GM19395 (cell line): ENCODE measurements around the gene CA9.

Experiments used
- ATAC-seq: cut with Tn5 transposase; IDR thresholded peaks from one replicate; pipeline ENCODE4 v1.9.1; 2021; ENCODE audit warnings: mild to moderate bottlenecking, moderate library complexity; ENCODE audit not compliant: unreplicated experiment

Gene CA9

DNA sequence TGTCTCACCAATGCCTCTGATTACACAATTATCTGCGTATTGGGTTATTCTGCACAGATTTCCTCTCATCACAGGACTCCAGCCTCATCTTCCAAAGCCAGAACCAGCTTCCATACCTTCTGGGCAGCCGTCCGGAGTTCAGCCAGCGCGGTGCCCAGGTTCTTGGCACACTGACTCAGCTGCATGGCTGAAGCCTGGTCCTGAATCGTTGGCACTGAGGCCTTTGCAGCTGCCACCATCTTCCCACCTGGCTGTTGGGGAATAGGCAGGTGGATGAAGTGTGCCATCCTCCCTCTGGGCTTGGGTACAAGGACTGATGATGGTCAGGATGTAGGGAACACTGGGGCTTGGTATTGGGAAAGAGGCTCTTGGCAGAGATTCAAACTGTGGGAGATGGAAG lies 40.4 kb downstream of the CA9 start:
- ATAC-seq: no peak

DNA sequence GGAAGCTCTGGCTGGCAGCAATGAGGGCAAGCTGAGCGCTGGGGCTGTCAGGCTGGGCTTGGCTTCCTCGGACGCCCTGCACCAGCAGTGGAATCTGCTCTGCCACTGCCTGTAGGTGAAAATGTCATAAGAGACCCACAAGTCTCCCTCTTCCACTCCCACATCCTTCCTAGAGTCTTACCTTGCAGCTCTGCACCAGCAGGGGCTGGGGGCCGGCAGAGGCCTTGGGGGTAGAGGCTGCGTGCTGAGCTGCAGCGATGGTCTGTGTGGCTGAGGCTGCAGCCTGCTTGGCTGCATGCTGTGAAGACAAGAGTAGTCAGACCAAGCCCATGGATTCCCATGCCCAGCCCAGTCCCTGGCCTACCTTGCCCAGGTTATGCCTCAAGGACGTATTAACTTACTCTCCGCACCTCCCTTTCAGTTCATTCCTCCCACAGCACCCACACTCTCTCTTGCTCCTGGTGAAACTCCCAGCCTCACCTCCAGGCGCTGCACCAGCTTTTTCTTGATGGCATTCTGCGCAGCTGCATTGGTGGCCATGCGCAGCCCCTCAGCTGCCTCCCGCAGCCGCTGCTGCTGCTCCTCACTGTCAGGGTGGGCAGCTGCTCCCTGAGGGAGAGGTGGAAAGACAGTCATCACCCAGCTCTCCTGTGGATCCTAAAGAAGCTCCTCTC lies 41.0 kb downstream of the CA9 start:
- ATAC-seq: no peak

DNA sequence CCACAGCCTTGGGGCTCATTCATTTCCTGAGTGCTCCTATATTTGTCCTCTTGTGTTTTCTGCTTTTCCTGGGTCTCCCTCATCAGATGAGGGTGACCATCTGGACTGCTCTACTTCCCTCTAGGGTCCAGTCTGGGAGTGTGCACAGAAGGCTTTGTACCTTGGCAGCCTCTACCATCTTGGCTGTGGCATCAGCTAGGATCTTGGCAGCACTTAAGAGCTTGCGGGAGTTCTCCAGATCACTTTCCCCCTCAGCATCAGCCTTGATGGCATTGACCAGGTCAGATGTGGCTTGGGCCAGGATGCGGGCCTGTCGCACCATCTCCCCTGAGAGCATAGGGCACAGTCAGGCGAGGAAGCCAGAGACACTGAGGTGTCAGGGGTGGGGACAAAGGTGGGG lies 42.5 kb downstream of the CA9 start:
- ATAC-seq: no peak

DNA sequence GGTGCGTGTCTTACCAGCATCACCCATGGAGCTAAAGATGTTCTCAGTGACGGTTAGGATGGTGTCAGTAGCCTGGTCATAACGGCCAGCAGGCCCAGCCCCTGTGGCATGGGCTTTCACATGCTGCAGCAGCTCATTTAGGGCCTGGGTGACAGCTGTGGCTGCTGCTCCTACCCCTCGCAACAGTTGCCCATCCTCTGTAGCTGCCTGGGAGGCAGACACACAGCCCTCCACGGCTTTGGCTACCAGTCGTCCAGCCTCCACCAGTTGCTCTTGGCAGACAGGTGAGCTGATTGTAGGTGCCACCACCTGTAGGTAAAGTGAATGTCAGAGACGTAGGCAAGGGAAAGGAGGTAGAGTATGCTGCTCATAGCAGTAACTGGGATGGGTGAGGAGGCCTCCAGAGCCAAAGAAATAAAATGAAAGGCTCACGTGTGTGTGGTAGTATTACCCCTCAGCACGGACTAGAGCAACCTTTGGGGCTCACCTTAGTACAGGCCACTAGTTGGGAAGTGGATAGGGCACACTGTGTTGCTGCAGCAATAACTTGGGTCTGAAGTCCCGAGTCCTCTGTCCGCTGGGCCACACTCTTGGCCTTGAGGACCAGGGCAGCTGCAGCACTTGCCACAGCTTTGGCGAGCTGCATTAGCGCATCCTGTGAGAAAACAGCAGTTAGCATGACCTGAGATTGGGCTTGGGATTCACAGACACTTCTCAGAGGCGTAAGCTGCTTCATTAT lies 43.6 kb downstream of the CA9 start:
- no peak for ATAC-seq

DNA sequence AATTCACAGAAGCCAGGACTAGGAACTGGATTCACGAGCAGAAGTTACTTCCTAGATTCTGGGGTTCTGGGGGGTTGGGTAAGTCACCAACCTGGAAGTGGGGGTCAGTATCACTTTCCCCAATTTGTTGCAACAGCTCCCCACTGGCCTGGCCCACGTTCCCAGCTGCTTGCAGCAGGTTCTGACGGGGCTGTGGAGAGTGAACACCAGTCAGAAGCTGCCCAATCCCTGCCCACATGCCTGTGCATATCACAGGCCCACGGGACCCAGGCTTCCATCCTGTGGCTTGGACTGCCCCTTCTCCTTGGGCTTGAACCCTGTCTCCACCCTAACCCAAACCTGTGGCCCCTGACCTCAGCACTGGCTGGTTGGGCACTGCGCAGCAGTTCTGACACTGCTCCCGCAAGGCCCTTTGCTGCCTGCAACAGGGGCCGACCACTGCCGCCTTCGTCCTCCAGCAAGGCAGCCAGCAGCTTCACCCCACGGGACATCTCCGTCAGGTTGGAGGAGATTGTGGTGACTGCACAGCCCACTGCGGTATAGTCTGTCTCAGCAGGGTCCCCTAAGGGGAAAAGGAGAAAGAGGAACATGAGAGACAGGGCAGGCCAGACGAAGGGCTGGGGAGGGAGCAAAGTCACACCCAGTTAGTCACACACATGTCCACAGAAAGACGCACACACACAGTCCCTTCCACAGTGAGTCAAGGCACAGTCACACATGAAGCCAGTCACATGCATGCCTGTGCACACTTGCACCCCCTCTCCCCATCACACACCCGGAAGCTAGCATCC lies 45.2 kb downstream of the CA9 start:
- ATAC-seq: no peak

DNA sequence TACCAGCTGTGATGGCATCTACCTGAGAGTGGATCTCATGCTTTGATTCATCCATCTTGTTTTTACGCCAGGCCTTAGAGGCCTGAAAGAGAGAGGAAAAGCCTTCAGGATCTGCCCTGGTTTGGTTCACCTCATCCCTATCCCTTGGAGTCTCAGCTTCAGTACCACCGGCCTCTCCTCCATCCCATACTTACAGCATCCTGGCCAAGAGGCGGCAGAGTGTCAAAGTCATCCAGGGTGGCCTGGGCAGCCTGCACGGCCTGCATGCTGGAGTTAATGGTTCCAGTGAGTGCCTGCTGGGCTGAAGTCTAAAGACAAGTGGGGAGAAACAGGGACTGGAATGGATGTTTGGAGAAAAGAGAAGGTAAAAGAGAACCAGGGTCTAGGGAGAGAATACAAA lies 45.8 kb downstream of the CA9 start:
- ATAC-seq: no peak

DNA sequence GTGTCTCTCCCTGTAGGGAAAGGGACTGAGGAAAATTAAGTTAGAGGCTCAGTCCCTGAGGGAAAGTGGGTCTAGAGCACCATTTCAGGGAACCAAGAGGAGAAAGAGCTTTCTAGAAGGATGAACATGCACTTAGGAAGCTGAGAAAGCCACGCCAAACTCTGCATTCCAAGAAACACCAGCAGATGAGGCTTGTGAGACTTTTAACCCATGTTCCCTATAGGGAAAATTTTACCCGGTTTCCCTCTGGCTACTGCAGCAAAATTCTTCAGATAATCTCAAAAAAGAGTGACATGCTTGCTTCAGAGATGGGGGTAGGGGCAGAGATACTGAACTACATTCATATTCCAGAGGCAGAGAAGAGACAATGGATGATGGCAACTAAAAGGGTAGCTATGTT lies 49.7 kb downstream of the CA9 start:
- ATAC-seq: no peak

DNA sequence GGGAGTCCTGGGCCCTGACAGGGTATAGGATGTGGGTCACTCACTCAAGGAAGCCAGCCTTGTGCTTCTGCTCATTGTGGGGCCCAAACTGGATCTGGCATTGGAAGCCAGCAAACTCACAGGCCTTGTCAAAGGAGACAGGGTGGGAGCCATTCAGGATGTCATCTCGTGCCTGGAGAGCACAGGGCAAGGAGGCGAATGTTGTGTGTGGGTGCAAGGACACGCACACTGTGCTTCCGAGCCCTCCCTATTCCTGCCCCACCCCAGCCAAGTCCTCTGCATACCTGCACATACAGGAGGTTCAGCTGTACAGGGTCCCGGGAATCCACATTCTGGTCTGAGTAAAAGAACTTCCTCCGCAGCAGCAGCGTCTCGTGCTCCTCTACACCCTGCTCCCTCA lies 50.2 kb downstream of the CA9 start:
- no peak for ATAC-seq

DNA sequence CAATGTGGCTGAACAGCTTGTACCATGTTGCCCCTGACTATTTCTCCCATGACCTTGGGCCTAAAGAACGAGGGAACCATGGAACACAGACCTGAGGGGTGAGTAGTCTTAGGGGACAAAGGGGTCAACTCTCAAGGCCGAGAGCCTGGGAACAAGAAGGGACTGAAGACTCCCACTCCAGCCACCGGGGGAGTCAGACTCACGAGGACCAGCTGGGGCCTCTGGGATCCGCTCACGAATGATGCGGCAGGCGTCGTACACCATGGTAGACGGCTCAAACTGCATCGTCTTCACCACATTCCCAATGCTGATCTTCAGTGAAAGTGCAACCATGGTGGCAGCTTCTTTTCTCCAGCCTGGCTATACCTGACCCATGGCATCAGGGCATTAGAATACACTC lies 51.6 kb downstream of the CA9 start:
- no peak for ATAC-seq

DNA sequence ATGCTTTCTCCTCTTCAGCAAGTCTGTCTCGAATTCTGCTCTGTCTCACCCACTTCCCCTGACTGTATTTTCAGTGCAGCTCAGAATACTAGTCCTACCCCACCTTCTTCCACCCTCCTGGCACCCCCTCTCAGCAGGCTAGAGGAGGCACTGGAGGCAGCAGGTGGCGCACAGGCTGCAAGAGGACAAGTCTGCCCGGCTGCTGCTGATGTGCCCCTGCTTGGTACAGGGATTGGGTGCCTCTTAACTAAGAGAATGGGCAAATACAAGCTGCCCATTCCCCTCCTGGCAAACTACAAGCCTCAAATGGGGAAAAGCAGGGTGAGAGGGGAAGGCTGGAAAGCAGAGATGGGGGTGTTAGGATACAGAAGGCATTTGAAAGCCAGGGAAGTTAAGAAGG lies 53.2 kb downstream of the CA9 start:
- no peak for ATAC-seq

DNA sequence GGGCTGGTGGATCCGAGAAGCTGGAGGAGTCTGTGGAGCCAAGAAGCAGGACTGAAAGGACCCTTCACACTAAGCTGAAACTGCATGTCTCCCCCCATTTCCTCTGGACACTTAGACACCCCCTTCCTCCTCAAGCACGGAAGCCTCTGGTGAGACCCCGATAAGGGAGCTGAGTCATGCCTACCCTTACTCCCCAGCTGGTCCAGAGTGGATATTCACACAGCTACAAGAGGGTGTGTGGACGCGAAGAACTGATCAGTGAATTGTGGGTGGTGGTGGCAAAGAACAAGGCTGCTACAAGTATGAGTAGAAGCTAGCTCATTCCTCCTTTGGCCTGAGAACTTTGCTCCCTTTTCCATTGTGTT lies 53.9 kb downstream of the CA9 start:
- ATAC-seq: no peak

DNA sequence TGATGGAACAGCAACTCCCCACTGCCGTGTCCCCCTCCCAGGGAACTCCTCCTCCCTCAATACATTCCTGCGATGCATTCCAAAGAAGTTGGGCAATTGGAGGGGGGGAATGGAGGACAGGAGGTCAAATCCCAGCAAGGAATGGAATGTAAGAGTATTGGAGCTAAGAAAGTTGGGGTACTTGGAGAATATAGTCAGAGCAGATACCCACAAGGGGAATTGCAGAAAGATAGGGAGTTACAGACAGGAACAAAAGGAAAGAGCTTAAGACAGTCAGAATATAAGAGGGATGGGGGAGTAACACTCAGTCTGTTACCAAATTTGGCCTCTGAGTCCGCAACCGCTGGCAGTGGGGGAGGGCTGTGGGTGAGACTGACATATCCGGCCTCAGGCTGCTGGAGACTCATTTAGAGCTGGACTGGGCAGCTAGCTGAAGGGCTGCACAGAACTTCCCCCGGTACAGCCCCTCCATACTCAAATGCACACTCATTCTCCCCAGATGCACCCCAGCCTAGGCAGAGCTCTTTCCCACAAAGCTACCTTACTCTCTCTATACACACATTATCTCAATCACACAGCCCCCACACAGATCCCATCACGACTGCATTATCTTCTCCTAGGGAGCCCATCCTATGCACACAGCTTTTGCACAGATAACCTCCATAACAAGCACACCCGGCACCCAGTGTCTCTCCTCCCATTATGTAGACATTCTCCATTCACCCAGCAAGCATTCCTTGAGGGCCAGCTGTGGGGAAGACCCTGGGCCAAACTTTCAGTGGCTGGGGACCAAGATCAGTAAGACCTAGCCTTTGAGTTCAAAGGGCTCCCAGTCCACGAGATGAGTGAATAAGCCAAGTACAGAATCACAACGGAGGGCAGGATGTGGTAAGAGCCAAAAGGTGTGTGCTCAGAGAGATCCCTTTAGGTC lies 54.6 kb downstream of the CA9 start:
- ATAC-seq: no peak

DNA sequence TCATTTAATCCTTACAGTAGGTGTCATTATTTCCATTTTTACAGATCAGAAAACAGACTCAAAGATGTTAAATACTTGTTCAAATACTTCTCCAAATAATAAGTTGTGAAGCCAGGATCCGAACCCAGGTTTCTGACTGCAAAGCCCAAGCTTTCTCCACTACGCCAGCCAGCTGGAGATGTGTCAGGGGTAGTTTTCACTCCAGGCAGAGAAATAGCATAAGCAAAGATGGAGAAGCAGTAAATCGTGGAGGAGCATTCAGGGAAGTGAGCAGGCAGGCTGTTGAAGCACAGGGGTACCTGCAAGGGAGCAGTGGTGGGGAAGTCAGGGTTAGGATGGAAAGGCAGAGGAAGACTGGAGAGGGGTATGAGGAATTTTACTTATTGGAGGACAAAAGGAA lies 55.4 kb downstream of the CA9 start:
- ATAC-seq: no peak

DNA sequence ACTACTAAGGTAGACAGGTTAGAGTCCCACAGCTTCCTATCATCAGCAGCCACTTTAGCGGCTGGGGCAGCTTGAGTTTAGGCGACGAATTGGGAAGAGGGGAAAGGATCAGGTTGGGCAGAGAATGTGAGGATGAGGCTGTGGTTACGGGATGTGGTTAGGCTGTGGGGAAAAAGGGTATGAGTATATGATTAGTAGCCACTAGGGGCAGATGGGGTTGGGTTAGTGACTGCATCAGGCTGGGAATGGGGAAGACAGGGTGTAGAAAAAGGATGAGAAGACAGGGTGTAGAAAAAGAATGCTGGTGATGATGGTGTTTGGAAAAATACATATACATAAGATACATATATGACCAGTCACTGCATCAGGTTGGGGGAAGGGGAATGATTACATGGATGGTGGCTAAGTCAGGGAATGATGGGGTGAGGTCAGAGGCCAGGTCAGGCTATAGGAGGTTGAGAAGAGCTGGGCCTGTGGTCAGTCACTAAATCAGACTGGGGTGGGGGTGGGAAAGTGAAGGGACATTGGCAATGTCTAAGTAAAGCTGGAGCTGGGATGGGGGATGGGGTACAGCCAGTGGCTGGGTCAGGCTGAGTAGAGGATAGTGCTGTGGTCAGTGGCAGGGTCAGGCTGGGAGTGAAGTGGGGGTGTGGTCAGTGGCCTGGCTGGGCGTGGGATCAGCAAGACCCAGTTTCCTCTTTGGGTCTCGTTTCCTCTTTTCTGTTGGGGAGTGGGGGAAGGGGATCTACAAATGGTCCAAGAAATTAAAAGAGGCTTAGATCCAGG lies 56.2 kb downstream of the CA9 start:
- no peak for ATAC-seq

DNA sequence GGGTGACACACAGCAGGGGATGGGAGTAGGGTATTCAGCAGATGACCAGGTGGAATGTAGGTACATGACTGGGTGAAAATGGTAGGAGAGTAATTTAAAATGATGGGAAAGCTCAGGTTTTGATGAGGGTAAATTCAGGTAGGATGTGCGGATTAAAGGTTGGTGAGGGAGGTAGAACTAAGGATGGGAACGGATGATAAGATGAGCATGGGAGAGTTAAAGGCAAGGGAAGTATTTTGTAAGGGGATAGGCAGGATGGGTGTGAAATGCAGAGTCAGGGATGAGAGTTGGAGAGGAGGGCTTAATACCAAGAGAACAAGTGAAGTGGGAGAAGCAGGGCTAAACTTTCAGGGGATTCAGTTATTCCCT lies 56.7 kb downstream of the CA9 start:
- ATAC-seq: no peak
